OCI-LY7 (cell line): ENCODE measurements around the gene GLP1R.

Source experiments
- CTCF ChIP-seq: fragments of 200-600 bp; sonication (generic); conservative IDR thresholded peaks from 2 replicates; pipeline ENCODE4 v1.5.1; 2014; ENCODE audit warnings: mild to moderate bottlenecking, antibody characterized with exemption, low read length, moderate library complexity, mixed read lengths
- EZH2phosphoT487 ChIP-seq: fragments of 200-600 bp; sonication (generic); IDR thresholded peaks from 2 replicates; pipeline ENCODE4 v1.6.1; 2018; ENCODE audit warnings: low read depth, borderline replicate concordance, mild to moderate bottlenecking, mixed run types, antibody characterized with exemption, low read length, moderate library complexity, mixed read lengths

GRCh38 chr6:39137245-39137644 is 88.7 kb downstream of the GLP1R start:
- no peak for TF ChIP-seq CTCF
- TF ChIP-seq EZH2phosphoT487, result no peak
